HL-60 (cell line): ENCODE measurements around the gene SH3PXD2A.
"Not testable (repeated sequence)": the region's sequence is repeated elsewhere in the genome, so short reads cannot be mapped to it uniquely, and the experiment has no call there.

Experiments used
- DNase-seq, 2 experiments: peaks; one replicate each; pipeline ENCODE4 v3.0.0-alpha.2; 2010 to 2020; ENCODE audit warnings: low read depth in 1 of 2, low spot score in 1 of 2
- H3K27ac ChIP-seq: fragments of 250-450 bp; sonication (Bioruptor Pico); replicated peaks from 2 replicates; pipeline ENCODE4 v1.5.1; 2020; ENCODE audit warnings: mild to moderate bottlenecking, moderate library complexity
- H3K27me3 ChIP-seq: fragments of 250-450 bp; sonication (Bioruptor Pico); 2 replicates; pipeline ENCODE4 v1.5.1; 2021; ENCODE audit warnings: mild to moderate bottlenecking, moderate library complexity; ENCODE audit not compliant: insufficient read depth, poor library complexity, severe bottlenecking
- H3K4me3 ChIP-seq: replicated peaks from 2 replicates; pipeline ENCODE4 v1.5.1; 2011; ENCODE audit warnings: mild to moderate bottlenecking, control low read depth, low read length; ENCODE audit not compliant: insufficient read depth
- GABPA ChIP-seq: IDR thresholded peaks from 2 replicates; pipeline ENCODE4 v1.6.1; 2012; ENCODE audit warnings: low read depth
- POLR2AphosphoS5 ChIP-seq: IDR thresholded peaks from 2 replicates; pipeline ENCODE4 v1.6.1; 2012; ENCODE audit warnings: low read depth
- REST ChIP-seq: IDR thresholded peaks from 2 replicates; pipeline ENCODE4 v1.6.1; 2012; ENCODE audit warnings: low read depth; ENCODE audit not compliant: insufficient replicate concordance
- SPI1 ChIP-seq: IDR thresholded peaks from 2 replicates; pipeline ENCODE4 v1.6.1; 2012; ENCODE audit warnings: low read depth, mild to moderate bottlenecking, borderline replicate concordance
- TF ChIP-seq, protein P1 (sequence below): IDR thresholded peaks from one replicate; pipeline ENCODE4 v1.5.1; 2011; ENCODE audit warnings: low read length, control low read depth, inconsistent platforms; ENCODE audit not compliant: insufficient read depth

SH3PXD2A gene

DNA sequence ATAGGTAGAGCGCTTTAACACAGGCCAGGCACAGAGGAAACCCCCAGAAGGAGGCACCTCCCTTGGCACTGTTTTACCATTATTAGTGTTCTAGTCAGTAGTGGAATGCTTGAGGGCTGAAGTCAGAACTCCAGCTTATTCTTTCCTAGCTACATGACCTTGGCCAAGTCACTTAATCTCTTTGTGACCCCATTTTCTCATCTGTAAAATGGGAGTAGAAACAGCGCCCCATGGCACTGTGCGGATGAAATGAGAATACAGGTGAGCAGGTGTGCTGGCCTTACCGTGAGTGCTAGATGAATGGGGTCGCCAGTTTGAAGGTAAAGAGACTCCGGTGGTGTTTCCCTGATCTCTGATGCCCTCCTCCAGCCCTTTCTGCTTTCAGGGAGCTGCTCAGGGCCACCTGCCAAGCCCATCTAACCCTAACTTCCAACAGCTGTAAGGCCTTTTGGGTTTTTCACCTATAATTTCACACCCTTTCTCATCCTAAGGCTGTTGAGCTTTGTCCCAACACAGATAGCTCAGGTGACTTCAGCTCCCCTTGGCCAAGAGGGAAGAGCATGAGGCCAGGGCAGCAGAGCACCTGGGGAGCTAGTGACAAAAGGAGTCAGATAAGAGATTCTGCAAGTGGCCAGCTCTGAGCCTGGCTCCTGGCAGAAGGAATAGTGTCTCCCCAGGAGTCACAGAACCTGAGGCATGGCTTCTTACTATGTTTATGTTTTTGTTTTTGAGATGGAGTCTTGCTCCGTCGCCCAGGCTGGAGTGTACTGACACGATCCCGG lies 76.8 kb downstream of the SH3PXD2A start:
- H3K4me3 ChIP-seq = no peak overlapping the region
- H3K27me3 ChIP-seq = no peaks in the 10 kb centered on the region
- DNase-seq = no peak
- TF ChIP-seq REST = no peak
- no peak for TF ChIP-seq SPI1
- TF ChIP-seq POLR2AphosphoS5 = no peak
- TF ChIP-seq, protein P1, sequence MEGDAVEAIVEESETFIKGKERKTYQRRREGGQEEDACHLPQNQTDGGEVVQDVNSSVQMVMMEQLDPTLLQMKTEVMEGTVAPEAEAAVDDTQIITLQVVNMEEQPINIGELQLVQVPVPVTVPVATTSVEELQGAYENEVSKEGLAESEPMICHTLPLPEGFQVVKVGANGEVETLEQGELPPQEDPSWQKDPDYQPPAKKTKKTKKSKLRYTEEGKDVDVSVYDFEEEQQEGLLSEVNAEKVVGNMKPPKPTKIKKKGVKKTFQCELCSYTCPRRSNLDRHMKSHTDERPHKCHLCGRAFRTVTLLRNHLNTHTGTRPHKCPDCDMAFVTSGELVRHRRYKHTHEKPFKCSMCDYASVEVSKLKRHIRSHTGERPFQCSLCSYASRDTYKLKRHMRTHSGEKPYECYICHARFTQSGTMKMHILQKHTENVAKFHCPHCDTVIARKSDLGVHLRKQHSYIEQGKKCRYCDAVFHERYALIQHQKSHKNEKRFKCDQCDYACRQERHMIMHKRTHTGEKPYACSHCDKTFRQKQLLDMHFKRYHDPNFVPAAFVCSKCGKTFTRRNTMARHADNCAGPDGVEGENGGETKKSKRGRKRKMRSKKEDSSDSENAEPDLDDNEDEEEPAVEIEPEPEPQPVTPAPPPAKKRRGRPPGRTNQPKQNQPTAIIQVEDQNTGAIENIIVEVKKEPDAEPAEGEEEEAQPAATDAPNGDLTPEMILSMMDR = no peak
- no peak for TF ChIP-seq GABPA
- no peak overlapping the region for H3K27ac ChIP-seq

- no peak overlapping the region for H3K27ac ChIP-seq
- no peak for TF ChIP-seq GABPA
- TF ChIP-seq, protein P1 = no peak
- no peak for TF ChIP-seq REST
- TF ChIP-seq SPI1 = no peak
- TF ChIP-seq POLR2AphosphoS5 = no peak
- H3K4me3 ChIP-seq = no peak overlapping the region
- H3K27me3 ChIP-seq = no peaks in the 10 kb centered on the region
- no peak for DNase-seq
Measured at GRCh38 chr10:103776878-103777591, 78.3 kb downstream of the SH3PXD2A start.

- H3K27me3 ChIP-seq = no peaks in the 10 kb centered on the region
- DNase-seq = no peak
- no peak overlapping the region for H3K4me3 ChIP-seq
- no peak overlapping the region for H3K27ac ChIP-seq
- TF ChIP-seq GABPA (no peak), POLR2AphosphoS5 (no peak), REST (no peak), SPI1 (no peak)
- TF ChIP-seq, protein P1 = no peak
Measured at GRCh38 chr10:103775776-103776175, 79.6 kb downstream of the SH3PXD2A start.

- not testable (repeated sequence) for H3K27ac ChIP-seq, DNase-seq, H3K27me3 ChIP-seq, H3K4me3 ChIP-seq
Measured at GRCh38 chr10:103772846-103773245, 82.5 kb downstream of the SH3PXD2A start.
